Tibial nerve (tissue), 4 donors: ENCODE results near the gene STXBP4.

ENCODE experiments used
- CTCF ChIP-seq, 5 experiments: fragments of 200-600 bp in 3 of 5; fragments of 450-650 bp in 2 of 5; sonication (generic) in 3 of 5; IDR thresholded peaks; one replicate each; pipeline ENCODE4 v1.5.1; 2016 to 2019; ENCODE audit warnings: antibody characterized with exemption in 5 of 5, mild to moderate bottlenecking in 3 of 5, moderate library complexity in 2 of 5
- EP300 ChIP-seq, 2 donors: sonication (generic); formaldehyde crosslinking; IDR thresholded peaks; one replicate each; pipeline ENCODE4 v1.6.1; 2017; ENCODE audit warnings: antibody characterized with exemption in 2 of 2, mild to moderate bottlenecking in 1 of 2

DNA sequence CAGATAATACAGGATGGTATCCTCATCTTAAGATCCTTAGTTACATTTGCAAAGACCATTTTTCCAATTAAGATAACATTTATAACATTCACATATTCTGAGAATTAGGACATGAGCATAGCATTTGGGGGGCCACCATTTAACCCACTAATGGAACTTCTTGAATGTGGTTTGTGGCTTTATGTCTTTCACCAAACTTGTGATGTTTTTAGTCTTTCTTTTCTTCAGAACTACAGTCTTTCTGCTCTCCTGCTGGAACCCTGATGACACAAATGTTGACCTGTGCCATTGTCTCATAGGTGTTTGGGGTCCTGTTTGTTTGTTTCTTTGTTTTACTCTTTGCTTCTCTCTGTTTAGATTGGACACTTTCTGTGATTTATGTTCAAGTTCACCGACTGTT, 23.3 kb upstream of the STXBP4 start:
- TF ChIP-seq CTCF (IDR thresholded peaks at IDR 0.05) (no peak), EP300 (IDR thresholded peaks at IDR 0.05) (no peak)
